NCI-H345 treated with DMSO at 0.1 percent for 48 hours (cell line): ENCODE measurements around the gene MYL5.
"Not testable (repeated sequence)": the region's sequence is repeated elsewhere in the genome, so short reads cannot be mapped to it uniquely, and the experiment has no call there.

Experiments used
- DNase-seq: peaks from one replicate; lab custom pipeline; 2025; ENCODE audit not compliant: unreplicated experiment; lab: John Stamatoyannopoulos, UW

The MYL5 gene

DNA sequence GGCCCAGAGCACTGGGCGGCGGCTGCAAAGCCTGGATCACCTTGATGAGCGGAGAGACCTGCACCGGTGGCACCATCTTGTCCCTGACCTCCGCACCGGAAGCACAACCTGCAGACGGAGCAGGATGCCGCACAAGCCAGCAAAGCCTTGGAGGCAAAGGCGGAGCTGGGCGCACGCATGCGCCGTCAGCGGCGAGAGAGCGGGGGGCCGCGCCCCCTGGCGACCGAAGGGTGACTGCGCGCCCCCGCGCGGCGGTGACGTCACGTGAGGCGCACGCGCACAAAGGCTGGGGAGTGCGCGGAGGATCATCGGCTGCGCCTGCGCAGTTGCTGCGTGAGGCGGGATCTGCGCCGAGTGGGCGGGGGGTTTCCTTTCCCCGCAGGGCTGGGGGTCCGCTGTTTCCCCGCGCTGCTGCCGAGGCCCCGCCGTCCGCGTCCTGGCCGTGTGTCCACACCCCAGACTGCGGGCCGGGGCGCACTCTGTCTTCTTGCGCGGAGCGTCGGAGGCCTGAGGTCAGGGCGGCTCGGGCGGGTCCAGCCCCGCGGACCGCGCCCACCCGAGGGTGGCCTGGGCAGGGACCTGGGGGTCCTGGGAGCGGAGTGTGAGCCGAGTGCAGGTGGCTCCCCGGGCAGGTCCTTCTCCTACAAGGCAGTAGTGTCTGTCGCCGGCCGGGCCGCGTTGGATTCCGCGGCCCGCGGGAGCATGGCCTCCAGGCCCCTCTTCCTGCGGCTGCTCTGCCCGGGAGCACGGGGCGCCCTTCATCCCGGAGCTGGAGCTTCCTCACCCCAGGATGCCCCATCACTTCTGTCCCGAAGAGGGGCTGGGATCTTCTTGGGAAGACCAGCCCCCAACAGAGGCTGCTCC lies at the start of gene MYL5, which contains the start of gene ATP5ME:
Gene MYL5 (plus strand): TSS at position 371 of the 864 bp plus-strand sequence. CDS start 3,485 bp downstream, outside the sequence.
Gene ATP5ME (minus strand): TSS at position 105 of the 864 bp plus-strand sequence. CDS start 29 bp downstream, at position 76.
- peak; percentile 78 for DNase-seq

DNA sequence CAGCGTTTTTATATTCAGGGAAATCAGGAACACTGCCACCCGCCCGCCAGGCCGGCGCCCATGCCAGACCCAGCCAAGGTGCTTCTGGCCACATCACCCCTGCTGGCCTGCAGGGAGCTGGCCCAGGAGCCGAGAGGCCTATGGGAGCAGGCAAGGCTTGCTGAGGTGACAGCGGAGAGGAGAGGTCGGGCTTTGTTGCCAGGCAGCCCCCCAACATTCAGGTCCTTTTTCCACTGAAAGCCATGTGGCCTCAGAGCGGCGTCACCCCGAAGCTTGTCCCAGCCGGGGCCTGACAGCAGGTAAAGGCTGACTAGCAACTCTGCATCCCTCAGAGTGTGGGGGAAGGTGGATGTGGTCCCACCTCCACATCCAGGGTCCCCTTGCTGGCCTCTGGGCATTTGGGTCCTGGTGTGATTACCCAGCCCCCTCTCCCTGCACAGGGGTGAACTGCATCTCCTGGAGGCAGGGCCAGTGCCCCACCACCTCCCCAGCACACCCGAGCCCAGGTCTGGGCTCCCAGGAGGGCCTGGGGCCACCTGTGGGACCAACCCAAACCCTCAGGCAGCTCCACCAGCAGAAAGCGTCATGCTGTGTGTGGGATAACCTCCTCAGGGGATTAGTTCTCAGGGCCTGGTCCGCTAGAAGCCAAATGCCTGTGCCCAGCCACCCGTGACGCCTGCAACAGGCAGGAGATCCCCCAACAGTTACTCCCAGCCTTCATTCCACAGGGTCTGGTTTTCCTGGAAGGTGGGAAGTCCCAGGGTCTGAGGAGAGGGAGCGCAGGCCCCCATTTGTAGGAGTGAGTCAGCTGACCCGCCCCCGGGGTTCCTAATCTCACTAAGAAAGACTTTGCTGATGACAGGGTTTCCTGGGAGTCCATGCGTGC lies 49.4 kb upstream of the MYL5 start, which contains the start of gene PDE6B:
Gene PDE6B (plus strand): TSS at position 869 of the 886 bp plus-strand sequence. CDS start 54 bp downstream, outside the sequence.
- no peak for DNase-seq

DNA sequence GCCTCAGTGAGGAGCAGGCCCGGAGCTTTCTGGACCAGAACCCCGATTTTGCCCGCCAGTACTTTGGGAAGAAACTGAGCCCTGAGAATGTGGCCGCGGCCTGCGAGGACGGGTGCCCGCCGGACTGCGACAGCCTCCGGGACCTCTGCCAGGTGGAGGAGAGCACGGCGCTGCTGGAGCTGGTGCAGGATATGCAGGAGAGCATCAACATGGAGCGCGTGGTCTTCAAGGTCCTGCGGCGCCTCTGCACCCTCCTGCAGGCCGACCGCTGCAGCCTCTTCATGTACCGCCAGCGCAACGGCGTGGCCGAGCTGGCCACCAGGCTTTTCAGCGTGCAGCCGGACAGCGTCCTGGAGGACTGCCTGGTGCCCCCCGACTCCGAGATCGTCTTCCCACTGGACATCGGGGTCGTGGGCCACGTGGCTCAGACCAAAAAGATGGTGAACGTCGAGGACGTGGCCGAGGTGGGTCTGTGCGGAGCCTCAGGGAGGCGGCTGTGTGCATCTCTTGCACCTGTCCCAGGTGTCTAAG lies 48.6 kb upstream of the MYL5 start:
- DNase-seq = no peak

- no peak for DNase-seq
These were observed 47.9 kb upstream of the MYL5 start for GRCh38 chr4:626201-627091.

DNA sequence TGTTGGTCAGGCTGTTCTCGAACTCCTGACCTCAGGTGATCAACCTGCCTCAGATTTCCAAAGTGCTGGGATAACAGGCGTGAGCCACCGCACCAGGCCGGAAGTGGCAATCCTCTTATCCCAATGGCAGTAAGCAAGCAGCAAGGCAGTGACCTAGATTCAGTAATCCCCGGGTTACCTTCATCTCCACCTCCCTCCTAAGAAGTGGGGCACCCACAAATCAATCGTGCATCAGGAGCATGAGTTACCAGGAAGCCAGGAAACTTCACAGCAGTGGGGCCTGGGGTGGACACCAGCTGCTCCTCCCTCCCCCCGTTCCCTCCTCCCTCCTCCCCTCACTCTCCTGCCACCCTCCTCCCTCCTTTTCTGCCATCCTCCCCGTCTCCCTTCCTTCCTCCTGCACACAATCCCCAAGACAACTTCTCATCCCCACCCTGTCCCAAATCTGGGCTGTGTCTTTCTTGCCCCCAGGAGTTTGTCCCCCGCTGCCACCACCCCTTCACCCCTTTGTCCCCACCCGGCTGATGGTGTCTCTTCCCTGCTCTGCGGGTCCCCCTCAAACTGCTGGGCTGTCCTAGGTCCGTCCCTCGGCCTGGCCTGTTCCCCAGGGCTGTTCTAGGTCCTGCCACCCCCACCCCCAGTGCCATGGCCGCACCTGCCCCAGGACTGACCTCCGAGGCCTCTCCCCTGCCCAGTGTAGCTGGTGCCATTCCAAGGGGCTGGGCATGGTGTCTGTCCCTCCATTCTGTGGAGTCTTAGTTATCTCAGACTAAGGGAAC lies 46.8 kb upstream of the MYL5 start:
- DNase-seq = no peak

- DNase-seq = no peak
These were observed 46.0 kb upstream of the MYL5 start for GRCh38 chr4:628311-628741.

DNA sequence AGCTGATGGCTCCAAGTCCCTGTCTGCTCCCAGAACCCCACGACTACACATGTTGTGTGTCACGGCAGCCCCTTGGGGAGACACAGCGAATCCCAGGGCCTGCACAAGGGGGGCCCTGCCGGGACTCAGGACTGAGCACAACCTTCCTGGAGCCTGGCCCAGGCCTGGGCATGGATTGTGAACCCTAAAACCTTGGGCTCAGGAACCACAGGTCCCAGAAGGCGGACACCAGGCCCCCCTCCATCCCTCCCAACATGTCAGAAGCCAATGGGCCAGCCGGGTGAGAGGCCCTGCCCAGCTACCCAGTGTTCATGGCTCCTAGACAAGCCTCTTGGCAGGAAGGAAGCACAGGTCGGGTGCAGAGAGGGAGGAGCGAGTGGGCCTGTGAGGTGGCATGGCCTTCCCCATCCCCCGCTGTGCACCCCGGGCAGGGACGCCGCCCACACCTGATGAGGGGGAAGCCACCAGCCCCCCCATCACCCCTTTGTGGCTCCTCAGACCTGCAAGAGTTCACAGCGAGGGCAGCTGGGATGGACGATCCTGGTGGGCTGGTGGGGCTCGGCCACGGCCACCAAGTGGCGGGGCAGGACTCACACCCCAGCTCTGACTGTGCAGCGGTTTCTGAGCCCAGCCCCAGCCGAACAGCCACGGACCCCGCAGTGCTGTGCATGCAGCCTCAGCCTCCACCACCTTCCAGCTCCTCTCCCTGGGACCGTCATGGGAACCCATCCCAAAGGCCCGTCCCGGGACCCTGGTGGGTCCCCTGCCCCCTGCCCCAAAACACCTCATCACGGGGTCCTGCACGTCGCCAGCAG lies 45.3 kb upstream of the MYL5 start:
- no peak for DNase-seq

DNA sequence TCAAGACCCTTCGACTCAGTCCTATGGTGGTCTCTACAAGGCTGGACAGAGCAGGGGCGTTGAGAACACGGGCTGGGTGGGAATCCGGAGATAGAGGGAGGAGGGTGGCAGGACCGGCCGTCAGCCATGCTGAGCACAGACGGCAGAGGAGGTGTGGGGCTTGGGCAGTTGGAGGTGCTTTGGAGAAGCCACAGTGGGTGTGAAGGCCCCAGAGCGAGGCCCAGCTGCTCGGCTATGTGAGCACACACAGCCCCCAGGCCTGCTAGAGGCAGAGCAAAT lies 44.8 kb upstream of the MYL5 start:
- no peak for DNase-seq

DNA sequence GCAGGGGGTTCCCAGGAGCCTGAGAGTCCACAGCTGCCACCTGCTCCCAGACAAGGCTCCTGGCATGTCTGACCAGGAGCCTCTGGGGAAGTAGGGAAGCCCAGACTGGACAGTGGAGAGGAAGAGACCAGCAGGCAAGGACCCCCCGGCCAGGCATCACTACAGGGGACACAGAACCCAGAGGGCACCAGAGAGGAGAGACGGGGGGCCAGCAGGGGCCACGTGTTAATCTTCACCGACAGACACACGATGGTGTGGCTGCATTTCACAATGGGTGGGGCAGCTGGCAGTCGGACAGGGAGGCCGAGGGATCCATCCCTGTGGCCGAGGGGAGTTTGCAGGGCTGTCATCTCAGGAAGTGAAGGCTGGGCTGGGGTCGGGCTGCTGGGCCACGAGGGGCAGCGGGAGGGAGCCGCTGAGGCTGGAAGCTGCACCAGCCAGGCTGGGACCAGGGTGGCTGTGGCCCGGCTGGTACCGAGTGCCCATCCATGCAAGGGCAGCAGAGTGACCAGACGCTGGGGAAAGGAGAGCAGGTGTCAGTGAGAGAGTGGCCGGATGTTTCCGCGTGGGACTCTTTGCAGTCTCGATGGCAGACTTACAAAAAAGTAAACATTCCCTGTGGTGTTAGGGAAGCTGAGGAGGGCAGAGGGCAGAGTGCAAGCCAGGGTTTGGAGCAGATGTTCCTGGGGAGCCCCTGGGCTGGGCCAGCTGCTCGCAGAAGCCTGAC lies 44.3 kb upstream of the MYL5 start:
- no peak for DNase-seq

DNA sequence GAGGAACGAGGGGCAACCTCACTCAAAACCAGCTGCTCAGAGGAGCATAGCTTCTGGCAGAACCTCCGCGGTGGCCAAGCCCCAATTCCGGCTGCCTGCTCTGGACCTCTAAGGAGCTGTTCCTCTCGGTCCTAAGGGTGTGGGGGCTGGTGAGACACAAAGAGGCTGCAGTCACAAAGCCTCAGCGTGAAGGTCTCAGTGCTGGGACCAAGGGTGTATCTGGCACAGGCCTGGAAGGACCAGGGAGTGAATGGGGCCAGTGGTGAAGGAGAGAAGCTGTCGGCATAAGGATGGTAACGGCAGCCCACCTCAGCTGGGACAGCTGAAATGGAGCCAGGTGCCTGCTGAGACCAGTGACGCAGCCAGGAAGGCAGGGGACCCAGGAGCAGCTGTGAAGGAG lies 43.7 kb upstream of the MYL5 start:
- peak; percentile 1 for DNase-seq

- no peak for DNase-seq
These were observed 42.0 kb upstream of the MYL5 start for GRCh38 chr4:632196-632790.

- peak; percentile 3 for DNase-seq
These were observed 41.4 kb upstream of the MYL5 start for GRCh38 chr4:632926-633325.

DNA sequence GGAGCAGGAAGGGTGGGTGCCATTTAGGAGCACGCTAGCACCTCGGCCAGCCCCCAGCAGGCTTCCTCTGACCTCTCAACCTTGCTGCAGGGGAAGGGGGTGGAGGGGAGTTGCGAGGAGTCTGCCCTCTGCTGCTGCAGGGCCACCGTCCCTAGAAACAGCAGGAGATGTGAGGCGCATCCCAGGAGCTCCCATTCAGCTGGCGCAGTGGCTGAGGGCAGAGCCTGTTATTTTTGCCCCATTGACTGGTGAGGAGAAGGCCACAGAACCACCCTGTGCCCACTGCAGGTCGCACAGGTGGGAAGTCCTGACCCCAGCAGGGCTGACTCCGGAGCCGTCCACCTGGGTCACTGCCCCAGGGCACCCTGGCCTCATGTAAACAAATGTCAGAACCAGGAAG lies 40.9 kb upstream of the MYL5 start:
- no peak for DNase-seq

GRCh38 chr4:633976-634598 lies 40.3 kb upstream of the MYL5 start:
- DNase-seq = no peak

DNA sequence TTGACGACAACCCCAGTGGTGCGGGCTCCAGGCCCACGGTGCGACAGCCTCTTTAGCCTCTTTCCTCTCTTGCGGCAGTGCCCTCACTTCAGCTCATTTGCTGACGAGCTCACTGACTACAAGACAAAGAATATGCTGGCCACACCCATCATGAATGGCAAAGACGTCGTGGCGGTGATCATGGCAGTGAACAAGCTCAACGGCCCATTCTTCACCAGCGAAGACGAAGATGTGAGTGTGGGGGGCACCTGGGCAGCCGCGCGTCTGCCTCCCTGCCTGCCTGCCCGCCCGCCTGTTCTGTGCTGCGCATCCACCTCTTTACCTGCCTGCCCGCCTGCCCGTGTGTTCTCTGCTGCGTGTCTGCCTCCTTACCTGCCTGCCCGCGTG lies 39.8 kb upstream of the MYL5 start:
- DNase-seq = no peak

DNA sequence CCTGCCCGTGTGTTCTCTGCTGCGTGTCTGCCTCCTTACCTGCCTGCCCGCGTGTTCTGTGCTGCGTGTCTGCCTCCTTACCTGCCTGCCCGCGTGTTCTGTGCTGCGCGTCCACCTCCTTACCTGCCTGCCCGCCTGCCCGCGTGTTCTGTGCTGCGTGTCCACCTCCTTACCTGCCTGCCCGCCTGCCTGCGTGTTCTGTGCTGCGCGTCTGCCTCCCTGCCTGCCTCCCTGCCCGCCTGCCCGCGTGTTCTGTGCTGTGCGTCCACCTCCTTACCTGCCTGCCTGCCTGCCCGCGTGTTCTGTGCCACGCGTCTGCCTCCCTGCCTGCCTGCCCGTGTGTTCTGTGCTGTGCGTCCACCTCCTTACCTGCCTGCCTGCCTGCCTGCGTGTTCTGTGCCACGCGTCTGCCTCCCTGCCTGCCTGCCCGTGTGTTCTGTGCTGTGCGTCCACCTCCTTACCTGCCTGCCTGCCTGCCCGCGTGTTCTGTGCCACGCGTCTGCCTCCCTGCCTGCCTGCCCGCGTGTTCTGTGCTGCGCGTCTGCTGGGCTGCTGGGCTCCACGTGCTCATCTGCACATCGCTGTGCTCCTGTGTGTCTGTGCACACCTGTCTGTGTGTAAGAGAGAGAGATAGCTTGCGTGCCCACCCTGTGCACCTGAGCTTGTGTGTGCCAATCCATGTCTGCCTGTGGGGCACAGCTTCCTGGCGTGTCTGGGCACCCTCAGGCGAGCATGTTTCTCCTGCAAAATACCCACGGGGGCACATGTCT lies 39.1 kb upstream of the MYL5 start:
- not testable (repeated sequence) for DNase-seq
